Hematopoietic multipotent progenitor cell (in vitro differentiated cells): ENCODE data around the gene HMGN3. TPM values are rescaled to one million over a fixed set of nuclear protein-coding genes. Genes with fewer than 3 reads are reported as not detected.

Experiments used
- DNase-seq, 3 donors: peaks; one replicate each; pipeline ENCODE4 v3.0.0-alpha.2; 2011 to 2015; ENCODE audit warnings: low read depth in 2 of 3, low spot score in 2 of 3
- total RNA-seq: library from RNA; depleted of rRNA; stranded (reverse); fragments of >200 nt; gene quantifications from one replicate; pipeline ENCODE4 v1.2.3, GENCODE V29; 2012

HMGN3 gene
- total RNA-seq, 1 donor: 16.2 TPM

DNA sequence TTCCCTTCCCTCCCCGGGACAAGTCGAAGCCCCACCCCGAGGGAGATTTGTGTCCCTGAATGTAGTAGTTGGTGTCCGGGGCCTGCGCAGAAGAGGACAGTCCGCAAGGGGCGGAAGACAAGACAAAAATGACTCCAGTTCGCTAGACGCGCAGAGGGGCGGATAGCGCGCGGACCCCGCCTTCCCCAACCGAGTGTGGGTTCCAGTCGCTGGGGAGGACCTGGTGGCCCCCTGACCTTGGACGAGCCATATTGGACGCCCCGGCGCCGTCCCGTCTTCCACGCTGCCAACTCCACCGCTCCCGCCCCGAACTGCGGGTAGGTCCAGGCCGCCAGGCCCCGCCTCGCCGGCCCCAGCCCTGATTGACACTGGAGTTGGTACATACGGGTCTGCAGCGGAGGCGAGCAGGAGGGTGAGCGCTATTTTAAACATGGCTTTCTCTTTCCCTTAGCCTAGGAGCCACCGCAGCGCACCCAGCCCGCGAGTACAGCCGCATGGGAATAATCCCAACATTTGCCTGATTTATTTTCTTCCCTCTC is 802 bp downstream of the HMGN3 start:
- peak; percentile 29 to 84 (median 81) for DNase-seq

DNA sequence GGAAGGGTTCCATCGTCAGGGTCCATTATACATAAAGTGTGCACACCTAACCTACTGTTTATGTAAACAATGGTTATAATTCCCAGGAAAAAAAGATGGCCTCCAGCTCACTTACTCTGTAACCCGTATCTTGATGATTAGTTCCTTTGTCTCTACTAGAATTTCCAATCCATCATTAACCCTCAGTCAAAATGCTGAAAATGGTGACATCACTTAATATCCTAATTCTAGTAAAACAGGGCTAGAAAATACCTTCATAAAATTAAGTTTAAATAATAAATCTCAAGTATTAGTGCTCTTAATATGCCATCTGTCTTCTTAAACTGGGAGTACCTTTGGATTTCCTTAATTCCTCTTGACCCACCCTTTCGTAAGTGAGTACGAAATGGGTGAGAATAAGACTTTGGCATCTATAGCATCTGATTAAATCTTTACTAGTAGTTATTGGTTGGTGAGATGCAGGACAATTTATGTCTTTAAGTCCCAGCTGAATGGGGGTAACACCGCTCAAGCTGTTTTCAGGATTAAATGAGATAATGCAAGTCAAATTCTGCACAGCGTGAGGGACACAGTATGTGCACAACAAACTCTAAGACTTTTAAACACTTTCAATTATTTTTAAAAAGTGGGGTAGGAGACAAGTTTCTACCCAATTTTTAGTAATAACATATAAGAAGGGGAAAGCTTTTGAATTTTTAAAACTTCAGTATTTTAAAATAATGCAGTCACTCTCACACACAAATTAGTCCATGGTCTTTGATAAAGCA is 1.6 kb downstream of the HMGN3 start:
- no peak for DNase-seq

DNA sequence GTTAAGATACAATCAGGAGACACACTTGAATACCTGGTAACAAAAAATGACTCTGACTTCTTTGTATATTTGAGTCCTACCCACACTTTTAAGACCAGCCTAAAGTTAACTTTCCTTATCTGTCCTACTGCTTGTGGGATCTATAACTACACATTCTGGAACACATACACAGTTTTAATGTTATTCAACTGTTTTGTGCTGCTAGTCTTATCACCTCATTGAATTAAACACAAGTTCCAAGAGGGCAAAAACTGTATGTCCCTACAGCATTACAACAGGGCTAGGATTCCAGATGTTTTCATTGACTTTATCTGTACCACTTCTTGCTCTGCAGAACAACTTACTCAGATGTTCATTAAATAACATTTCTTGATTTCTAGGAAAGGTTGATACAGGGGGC is 2.8 kb downstream of the HMGN3 start:
- no peak for DNase-seq

DNA sequence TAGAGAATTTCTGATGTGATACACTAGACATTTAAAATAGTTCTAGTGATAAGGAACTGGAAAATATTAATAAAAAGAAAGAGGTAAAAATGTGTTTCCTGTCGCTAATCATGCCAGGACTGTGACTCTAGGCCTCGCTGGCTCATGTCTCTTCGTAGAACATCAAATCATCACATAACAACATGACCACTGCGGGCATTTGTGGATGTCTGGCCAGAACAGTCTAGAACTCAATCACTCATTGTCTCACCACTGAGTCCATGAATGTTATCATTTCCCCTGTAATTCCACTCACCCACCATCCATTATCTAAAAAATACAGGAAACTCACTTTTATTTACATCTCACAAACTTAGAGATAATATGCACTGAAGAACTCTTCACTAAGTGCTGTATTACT is 3.4 kb downstream of the HMGN3 start:
- DNase-seq: no peak

DNA sequence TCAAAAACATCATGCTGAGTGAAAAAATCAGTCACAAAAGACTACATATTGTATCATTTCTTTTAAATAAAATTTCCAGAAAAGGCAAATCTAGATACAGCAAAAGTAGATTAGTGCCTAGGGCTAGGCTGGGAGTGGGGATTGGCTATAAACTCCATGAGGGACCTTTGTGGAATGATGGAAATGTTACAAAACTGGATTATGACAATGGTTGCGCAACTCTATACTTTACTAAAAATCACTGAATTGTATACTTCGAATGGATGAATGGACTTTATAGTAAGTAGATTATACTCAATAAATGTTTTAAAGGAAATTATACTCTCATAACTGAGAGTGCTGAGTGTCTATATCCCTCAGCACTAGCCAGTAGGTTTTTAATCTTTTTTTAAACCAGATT is 4.3 kb downstream of the HMGN3 start:
- DNase-seq: no peak

DNA sequence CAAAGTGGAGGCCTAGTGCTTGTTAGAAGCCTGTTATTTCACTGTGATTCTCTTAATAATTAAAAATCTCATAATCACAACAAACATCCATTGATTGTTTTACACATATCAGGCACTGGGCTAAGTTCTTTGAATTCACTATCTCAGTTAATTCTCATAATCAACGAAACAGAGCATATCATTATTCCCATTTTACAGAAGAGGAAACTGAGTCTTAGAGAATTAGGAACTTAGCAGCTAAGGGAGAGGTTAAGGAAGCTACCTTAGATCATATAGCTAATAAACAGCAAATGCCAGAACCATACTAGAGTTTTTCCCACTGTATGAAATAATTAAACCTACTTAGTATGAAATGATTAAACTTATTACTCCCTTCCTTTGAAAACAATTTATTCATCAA is 7.0 kb downstream of the HMGN3 start:
- no peak for DNase-seq

DNA sequence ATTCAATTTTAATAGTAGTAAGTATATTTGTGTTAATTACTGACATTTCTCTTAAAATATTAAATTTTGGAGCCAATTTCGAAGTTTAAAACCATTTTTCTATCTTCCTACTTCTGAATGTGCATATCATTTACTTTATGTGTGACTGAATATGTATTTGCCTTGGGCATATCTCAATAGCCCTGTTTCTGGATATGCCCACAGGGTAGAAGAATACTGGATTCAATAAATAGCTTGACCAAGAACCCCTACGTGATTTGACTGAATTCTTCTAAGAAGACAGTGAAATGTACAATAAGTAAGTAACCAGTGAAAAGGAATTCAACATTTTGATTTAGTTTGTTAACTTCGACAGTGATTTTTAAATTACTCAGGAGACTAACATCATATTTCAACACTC is 7.8 kb downstream of the HMGN3 start:
- no peak for DNase-seq

GRCh38 chr6:79225717-79226599 is 8.5 kb downstream of the HMGN3 start:
- no peak for DNase-seq

DNA sequence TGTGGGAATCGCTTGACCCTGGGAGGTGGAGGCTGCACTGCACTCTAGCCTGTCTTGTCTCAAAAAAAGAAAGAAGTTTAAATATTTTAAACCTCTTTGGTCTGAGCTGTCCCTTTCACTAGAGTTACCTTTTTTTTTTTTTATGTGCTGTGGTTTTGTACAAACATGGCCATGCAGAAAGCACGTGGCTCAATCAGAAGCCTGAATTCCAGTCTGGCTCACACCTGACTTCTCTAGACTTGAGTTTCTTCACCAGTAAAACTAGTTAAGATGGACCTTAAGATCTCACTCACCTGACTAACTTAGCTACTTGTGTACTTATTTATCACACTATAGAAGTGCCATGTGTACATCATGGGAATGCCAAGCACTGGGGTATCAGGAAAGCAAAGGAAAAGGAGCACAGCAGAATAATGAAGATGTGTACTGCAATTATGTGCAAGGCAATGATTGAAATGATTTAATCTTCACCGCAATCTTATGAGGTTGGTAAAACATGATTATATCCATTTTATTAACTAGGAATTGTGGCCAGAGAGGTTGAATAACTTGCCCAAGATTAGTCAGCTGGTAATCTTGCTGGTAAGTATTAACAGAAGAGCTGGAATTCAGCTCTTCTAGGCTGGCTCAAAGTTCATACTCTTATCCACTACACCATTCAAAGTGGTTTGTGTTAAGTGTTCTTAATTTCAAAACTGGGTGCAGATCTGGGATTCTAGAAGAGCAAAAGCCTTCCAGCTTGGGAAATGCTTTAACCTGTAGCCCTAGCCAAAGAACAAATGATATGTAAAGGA is 10.7 kb downstream of the HMGN3 start:
- DNase-seq: no peak

DNA sequence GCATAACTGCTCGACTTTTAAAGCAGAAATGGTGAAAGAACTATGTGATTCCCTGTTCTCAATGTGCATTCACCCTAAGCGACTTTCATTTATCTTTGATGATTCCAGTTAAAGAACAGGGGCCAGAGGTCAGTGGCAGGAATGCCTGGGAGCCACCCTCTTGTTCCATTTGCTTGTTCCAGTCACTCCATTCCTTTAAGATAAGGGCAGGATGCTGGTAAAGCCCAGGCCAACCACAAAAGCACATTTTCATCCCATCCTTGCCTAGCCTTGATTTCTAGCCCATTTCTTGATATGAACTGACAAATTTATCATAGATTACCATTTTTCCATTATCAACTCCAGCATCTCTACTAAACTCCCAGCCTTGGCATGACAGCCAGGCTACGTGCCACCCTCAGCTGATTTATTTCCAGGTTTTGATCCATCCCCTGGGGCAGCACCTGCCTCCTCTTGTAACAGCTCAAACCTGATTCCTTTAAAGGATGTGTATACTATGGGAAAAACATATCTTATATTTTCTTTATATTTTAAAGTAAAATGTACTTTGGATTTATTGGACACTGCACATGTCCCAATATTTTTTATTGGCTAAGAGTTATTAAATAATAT is 19.2 kb downstream of the HMGN3 start:
- DNase-seq: no peak

DNA sequence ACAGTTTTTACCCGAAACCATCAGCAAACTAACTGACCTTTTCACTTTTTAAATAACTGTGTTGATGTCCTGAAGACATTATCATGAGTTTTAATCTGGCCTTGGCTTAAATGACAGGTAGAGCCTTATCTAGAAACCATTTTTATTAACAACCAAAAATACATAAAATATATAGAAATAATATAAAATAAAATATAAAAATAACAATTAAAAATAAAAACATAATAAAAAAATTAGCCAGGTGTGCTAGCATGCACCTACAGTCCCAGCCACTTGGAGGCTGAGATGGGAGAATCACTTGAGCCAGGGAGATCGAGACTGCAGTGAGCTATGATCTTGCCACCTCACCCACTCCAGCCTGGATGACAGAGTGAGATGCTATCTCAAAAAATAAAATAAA is 21.6 kb downstream of the HMGN3 start:
- DNase-seq: no peak

DNA sequence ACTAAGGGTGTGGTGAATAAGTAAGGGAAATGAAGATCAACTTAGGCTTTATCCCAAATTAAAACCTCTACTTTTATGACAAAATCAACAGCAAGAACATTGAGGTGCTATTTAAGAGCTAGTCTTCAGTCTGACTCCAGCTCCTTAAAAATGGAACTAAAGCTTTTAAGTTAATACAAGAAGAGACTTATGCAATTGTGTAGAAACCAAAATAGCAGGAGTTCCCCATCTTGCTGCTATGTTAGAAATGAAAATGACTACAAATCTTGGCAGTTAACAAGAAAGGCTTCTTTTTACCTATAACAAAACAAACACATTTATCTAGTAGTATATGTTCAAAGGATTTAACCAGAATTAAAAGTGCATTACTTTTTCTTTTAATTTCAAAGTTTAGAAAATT is 25.7 kb downstream of the HMGN3 start:
- DNase-seq: no peak

DNA sequence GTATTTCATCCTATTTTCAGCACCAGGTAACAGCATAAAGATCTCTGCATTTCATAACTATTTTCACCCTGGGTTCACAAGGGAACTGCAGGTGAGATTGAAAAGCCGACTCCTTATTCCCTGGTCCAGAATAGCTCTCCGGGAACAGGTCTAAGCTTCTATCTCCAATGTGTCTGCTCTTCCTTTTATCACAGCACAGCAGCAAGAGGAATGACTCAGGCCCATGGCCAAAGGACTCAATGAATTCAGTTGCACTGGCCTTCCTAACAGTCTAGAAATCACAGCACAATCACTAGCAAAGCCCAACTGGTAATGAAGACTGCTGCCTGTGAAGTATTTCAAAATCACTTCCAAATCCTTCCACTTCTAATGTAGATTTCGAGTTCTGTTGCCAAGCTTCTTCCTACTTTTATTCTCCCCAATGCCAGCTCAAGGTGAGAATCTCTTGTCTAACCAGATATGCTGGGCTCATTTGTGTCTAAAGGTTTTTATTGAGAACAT is 30.7 kb downstream of the HMGN3 start:
- no peak for DNase-seq

GRCh38 chr6:79202556-79202955 is 31.9 kb downstream of the HMGN3 start:
- DNase-seq: no peak

DNA sequence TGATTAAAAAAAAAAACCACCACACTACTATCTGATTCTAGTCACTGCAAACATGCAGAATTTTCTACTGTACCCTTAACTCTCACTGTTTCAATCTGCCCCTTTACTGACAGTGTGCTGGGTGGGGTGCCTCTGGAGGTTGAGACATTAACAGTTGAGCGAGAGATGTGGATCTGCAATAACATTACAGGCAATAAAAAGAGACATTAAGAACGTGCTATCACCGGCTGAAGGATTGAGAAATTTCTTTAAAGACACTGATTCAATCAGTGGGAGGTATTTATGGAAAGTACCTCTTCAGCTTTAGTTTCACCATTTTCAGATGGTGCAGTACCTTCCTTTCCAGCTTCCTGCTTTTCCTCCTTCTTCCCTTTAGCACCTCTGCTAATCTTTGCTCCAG is 32.5 kb downstream of the HMGN3 start:
- DNase-seq: no peak

DNA sequence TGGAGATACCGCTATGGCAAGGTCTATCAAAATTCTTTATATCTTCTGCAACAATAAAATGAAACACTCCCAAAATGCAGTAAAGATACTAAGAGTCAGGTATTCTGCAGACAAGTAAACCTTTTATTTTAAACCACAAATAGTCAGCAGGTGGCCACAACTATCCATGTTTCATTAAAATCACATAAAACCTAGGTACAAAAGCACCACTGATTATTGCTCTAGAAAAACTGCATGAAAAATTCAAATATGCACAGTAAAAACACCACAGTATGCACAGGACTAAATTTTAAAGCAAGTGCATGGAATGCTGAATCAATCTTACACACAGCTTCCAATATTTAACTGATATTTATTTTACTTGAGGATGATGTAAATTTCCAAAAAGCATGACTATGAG is 33.3 kb downstream of the HMGN3 start:
- no peak for DNase-seq

- DNase-seq: no peak
These were observed 37.6 kb downstream of the HMGN3 start for GRCh38 chr6:79196912-79197311.

- no peak for DNase-seq
These were observed 40.5 kb downstream of the HMGN3 start for GRCh38 chr6:79193971-79194370.

DNA sequence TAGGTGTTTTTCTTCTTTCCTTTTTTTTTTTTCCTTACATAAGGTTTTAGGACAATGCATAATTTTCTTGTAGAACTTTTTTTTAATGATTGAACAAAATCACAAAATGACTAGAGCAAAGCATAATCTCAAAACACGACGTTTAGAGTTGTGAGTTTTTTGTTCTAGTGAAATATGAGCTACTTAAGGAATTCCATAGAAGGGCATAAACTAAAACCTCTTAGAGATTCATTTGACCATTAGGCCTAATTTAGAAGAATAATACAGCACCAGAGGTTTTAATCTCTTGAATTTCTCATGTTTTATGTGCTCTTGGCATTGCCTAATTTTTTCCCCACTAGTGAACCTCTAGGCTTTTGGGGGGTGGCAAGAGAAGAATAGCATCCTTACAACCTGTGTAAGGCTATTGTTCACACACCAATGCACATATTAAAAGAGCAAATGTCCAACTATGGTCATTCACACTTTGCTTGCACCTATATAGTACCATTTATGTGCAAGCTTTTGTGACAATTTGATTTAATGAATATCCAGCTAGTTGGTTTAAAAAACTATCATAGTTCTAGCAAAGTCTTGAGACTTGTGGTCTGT is 44.6 kb downstream of the HMGN3 start:
- no peak for DNase-seq

DNA sequence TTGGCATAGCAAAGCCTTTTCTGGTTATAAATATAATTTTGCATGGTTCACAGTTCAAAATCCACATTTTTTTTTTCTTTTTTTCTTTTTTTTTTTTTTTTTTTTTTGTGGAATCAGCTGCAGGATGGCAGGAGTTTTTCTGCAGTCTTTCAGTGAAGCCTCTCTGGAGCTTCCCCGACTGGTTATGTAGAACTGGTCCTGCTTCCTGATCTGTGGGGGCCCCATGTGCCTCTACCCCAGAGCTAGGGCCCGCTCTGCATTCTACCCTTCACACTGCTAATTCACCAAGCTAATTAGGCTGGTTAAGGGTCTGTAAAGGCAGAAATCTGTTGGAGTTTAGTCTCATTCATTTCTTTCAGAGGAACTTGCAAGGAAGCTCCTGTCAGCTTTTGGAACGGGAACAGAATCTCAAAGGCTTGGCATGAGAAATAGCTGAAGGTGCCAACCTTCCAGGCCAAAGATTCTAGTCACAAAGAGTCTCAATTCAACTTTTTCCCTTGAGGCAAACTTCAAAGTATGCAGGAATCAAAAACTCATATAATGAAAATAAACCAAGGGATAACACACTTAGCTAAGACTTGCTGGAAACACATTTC is 45.5 kb downstream of the HMGN3 start:
- no peak for DNase-seq
